ENCODE data around the gene ARL8B. TPM values are rescaled to one million over a fixed set of nuclear protein-coding genes. Genes with fewer than 3 reads are reported as not detected.
"Not testable (repeated sequence)": the region's sequence is repeated elsewhere in the genome, so short reads cannot be mapped to it uniquely, and the experiment has no call there.

Gene ARL8B
- polyA plus RNA-seq, 1 of the 3 experiments (the other 2 are of a cell fraction), result 21.9 TPM

DNA sequence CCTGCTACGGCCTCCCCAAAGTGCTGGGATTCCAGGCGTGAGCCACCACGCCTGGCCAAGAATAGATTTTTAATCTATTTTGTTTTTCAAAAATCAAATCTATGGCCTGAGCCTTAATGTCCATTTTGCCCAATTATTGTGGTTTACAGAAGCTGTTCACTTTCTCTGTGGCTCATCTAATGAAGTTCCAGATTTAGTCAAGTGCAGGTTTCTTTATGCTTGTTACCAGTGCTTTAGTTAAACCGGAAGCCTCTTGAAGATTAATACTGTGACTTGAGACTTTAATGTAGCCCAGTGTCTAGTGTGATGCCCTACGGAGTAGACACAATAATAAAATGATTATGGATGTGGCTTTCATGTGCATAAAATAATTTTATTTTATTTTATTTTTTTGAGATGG, 48.9 kb downstream of the ARL8B start:
- H3K4me2 ChIP-seq, result no peak overlapping the region
- H3F3A ChIP-seq (replicated peaks; ENCODE audit: insufficient read depth), result no peaks in the 10 kb centered on the region
- H3K27me3 ChIP-seq (ENCODE audit: insufficient read depth), result no peaks in the 10 kb centered on the region
- H3K27ac ChIP-seq (ENCODE audit: low read depth in 2 of 2, low read length in 1 of 2), result no peak overlapping the region
- ChIA-PET CTCF (no interaction called here), POLR2A (no interaction called here)
- H3K9me2 ChIP-seq, result no peaks in the 10 kb centered on the region
- peaks cover 0 to 2% of the 10 kb centered on the region in 2 experiments; a peak in 1 of 4 replicates for H3K4me1 ChIP-seq (ENCODE audit: control insufficient read depth in 1 of 2, insufficient read depth in 2 of 2, low read depth in 1 of 2, low read length in 1 of 2)
- H3K9me3 ChIP-seq, result no peaks in the 10 kb centered on the region
- WGBS (ENCODE audit: low lambda C conversion rate), result 84% methylated on average over 5 of the region's 5 CpGs
- no peak overlapping the region for H3K4me3 ChIP-seq (ENCODE audit: low read depth in 2 of 2, low read length in 1 of 2)
- H3K9ac ChIP-seq, result no peak overlapping the region
- H2AFZ ChIP-seq (ENCODE audit: low read depth), result no peak overlapping the region
- TF ChIP-seq RAD21 (IDR thresholded peaks at IDR 0.05; ENCODE audit: low read length) (no peak), NRF1 (IDR thresholded peaks at IDR 0.05; ENCODE audit: low read depth, low read length) (no peak), FOXM1 (IDR thresholded peaks at IDR 0.05; ENCODE audit: low read depth) (no peak), EP300 (IDR thresholded peaks at IDR 0.05; ENCODE audit: borderline replicate concordance in 1 of 2, low read depth in 1 of 2, low read length in 1 of 2) (no peak), EZH2phosphoT487 (IDR thresholded peaks at IDR 0.05; ENCODE audit: borderline replicate concordance, low read depth) (no peak), FOXJ3 (CRISPR knock-in tag; IDR thresholded peaks at IDR 0.05) (no peak)
- TF ChIP-seq, protein P1, sequence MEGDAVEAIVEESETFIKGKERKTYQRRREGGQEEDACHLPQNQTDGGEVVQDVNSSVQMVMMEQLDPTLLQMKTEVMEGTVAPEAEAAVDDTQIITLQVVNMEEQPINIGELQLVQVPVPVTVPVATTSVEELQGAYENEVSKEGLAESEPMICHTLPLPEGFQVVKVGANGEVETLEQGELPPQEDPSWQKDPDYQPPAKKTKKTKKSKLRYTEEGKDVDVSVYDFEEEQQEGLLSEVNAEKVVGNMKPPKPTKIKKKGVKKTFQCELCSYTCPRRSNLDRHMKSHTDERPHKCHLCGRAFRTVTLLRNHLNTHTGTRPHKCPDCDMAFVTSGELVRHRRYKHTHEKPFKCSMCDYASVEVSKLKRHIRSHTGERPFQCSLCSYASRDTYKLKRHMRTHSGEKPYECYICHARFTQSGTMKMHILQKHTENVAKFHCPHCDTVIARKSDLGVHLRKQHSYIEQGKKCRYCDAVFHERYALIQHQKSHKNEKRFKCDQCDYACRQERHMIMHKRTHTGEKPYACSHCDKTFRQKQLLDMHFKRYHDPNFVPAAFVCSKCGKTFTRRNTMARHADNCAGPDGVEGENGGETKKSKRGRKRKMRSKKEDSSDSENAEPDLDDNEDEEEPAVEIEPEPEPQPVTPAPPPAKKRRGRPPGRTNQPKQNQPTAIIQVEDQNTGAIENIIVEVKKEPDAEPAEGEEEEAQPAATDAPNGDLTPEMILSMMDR (IDR thresholded peaks at IDR 0.05), result no peak
- TF ChIP-seq, protein P2, sequence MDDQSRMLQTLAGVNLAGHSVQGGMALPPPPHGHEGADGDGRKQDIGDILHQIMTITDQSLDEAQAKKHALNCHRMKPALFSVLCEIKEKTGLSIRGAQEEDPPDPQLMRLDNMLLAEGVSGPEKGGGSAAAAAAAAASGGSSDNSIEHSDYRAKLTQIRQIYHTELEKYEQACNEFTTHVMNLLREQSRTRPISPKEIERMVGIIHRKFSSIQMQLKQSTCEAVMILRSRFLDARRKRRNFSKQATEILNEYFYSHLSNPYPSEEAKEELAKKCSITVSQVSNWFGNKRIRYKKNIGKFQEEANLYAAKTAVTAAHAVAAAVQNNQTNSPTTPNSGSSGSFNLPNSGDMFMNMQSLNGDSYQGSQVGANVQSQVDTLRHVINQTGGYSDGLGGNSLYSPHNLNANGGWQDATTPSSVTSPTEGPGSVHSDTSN (IDR thresholded peaks at IDR 0.05), result no peak
- peaks cover 48% of the 10 kb centered on the region for H3K79me2 ChIP-seq (ENCODE audit: insufficient read depth)
- peaks cover 4% of the 10 kb centered on the region; the same call in 1 of the 2 replicates for H4K20me1 ChIP-seq (ENCODE audit: insufficient read depth)
- DNase-seq, result no peak
- peaks cover 28 to 39% of the 10 kb centered on the region in 2 experiments for H3K36me3 ChIP-seq (replicated peaks in 1 of 2; ENCODE audit: control insufficient read depth in 1 of 2, insufficient read depth in 2 of 2, low read length in 1 of 2)

DNA sequence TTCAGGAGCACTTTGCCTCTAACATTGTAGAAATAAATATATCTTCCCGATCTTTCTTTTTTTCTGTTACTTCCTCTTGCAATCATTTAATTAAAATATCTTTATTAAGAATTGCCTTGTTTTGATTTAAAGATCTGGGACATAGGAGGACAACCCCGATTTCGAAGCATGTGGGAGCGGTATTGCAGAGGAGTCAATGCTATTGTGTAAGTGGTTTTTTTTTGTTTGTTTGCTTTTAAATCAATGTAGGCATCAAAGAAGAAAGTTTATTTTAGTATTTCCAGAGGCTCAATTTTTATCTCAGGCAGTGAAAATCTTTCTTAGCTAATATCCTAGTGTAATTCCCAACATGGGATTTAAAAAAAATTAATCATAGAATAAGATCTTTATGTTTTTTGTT, 49.9 kb downstream of the ARL8B start:
- Histone ChIP-seq H3F3A (replicated peaks; ENCODE audit: insufficient read depth) (no peaks in the 10 kb centered on the region), H4K20me1 (ENCODE audit: insufficient read depth) (peaks cover 3% of the 10 kb centered on the region; the same call in 1 of the 2 replicates), H3K27me3 (ENCODE audit: insufficient read depth) (no peaks in the 10 kb centered on the region), H3K79me2 (ENCODE audit: insufficient read depth) (peaks cover 38% of the 10 kb centered on the region; the same call in 1 of the 2 replicates), H3K4me1 (ENCODE audit: control insufficient read depth in 1 of 2, insufficient read depth in 2 of 2, low read depth in 1 of 2, low read length in 1 of 2) (peaks cover 0 to 2% of the 10 kb centered on the region in 2 experiments; a peak in 1 of 4 replicates), H3K9me3 (no peaks in the 10 kb centered on the region), H3K9ac (no peak overlapping the region), H2AFZ (ENCODE audit: low read depth) (no peak overlapping the region), H3K36me3 (replicated peaks in 1 of 2; ENCODE audit: control insufficient read depth in 1 of 2, insufficient read depth in 2 of 2, low read length in 1 of 2) (peaks cover 32 to 43% of the 10 kb centered on the region in 2 experiments), H3K27ac (ENCODE audit: low read depth in 2 of 2, low read length in 1 of 2) (no peak overlapping the region), H3K4me3 (ENCODE audit: low read depth in 2 of 2, low read length in 1 of 2) (no peak overlapping the region), H3K4me2 (no peak overlapping the region), H3K9me2 (no peaks in the 10 kb centered on the region)
- no peak for DNase-seq
- 89% methylated on average over 4 of the region's 4 CpGs for WGBS (ENCODE audit: low lambda C conversion rate)
- ChIA-PET POLR2A (no interaction called here), CTCF (no interaction called here)
- TF ChIP-seq NRF1 (IDR thresholded peaks at IDR 0.05; ENCODE audit: low read depth, low read length), result no peak
- no peak for TF ChIP-seq EP300 (IDR thresholded peaks at IDR 0.05; ENCODE audit: borderline replicate concordance in 1 of 2, low read depth in 1 of 2, low read length in 1 of 2)
- TF ChIP-seq, protein P3, sequence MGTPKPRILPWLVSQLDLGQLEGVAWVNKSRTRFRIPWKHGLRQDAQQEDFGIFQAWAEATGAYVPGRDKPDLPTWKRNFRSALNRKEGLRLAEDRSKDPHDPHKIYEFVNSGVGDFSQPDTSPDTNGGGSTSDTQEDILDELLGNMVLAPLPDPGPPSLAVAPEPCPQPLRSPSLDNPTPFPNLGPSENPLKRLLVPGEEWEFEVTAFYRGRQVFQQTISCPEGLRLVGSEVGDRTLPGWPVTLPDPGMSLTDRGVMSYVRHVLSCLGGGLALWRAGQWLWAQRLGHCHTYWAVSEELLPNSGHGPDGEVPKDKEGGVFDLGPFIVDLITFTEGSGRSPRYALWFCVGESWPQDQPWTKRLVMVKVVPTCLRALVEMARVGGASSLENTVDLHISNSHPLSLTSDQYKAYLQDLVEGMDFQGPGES (IDR thresholded peaks at IDR 0.05; ENCODE audit: low read depth, low read length), result no peak
- no peak for TF ChIP-seq FOSL2 (IDR thresholded peaks at IDR 0.05; ENCODE audit: borderline replicate concordance, low read depth)
- TF ChIP-seq ELF1 (IDR thresholded peaks at IDR 0.05), result no peak

DNA sequence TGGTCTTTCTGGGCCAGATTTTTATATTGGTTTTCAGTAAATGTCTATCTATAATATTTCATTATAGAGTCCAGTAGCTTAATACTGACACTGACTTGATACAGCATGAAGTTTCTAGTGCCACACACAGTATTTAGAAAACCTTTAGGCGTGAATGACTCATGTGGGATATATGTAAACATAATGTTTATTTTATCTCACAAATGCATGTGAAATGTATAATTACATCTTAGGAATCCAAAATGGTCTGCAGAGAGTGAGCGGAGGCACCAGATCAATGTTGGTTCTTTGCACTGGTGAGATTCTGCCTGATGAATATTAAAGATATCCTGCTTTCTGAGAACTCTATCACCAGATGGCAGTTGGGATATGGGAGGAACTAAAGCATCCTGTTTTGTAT, 56.9 kb downstream of the ARL8B start:
- DNase-seq; H3F3A ChIP-seq (replicated peaks; ENCODE audit: insufficient read depth); H4K20me1 ChIP-seq (ENCODE audit: insufficient read depth); H3K79me2 ChIP-seq (ENCODE audit: insufficient read depth); H3K4me2 ChIP-seq; H3K9me3 ChIP-seq; H3K4me3 ChIP-seq (ENCODE audit: low read depth in 2 of 2, low read length in 1 of 2); H2AFZ ChIP-seq (ENCODE audit: low read depth); H3K27me3 ChIP-seq (ENCODE audit: insufficient read depth); H3K9me2 ChIP-seq; H3K4me1 ChIP-seq (ENCODE audit: control insufficient read depth in 1 of 2, insufficient read depth in 2 of 2, low read depth in 1 of 2, low read length in 1 of 2); H3K27ac ChIP-seq (ENCODE audit: low read depth in 2 of 2, low read length in 1 of 2); CTCF ChIA-PET; POLR2A ChIA-PET; H3K9ac ChIP-seq: not testable (repeated sequence)
- whole genome bisulfite sequencing (ENCODE audit: low lambda C conversion rate), result 97% methylated on average over 2 of the region's 2 CpGs
- H3K36me3 ChIP-seq (replicated peaks in 1 of 2; ENCODE audit: control insufficient read depth in 1 of 2, insufficient read depth in 2 of 2, low read length in 1 of 2), result peaks cover 63 to 69% of the 10 kb centered on the region in 2 experiments
